Esophagus muscularis mucosa (tissue), 3 donors: Measurements from ENCODE around the gene MCF2L2.

Source experiments
- CTCF ChIP-seq, 3 experiments: fragments of 200-600 bp in 2 of 3; fragments of 450-650 bp in 1 of 3; sonication (generic) in 2 of 3; IDR thresholded peaks; one replicate each; pipeline ENCODE4 v1.5.1; 2017 to 2019; ENCODE audit warnings: antibody characterized with exemption in 3 of 3, mild to moderate bottlenecking in 2 of 3, moderate library complexity in 1 of 3
- POLR2AphosphoS5 ChIP-seq, 2 donors: sonication (generic); formaldehyde crosslinking; IDR thresholded peaks; one replicate each; pipeline ENCODE4 v1.6.1; 2017; ENCODE audit warnings: antibody characterized with exemption in 2 of 2

- TF ChIP-seq POLR2AphosphoS5 (IDR thresholded peaks at IDR 0.05) (no peak), CTCF (IDR thresholded peaks at IDR 0.05) (no peak)
Measured at GRCh38 chr3:183357564-183358079, 70.8 kb downstream of the MCF2L2 start.
